ENCODE results near the gene THADA.
"Not testable (repeated sequence)": the region's sequence is repeated elsewhere in the genome, so short reads cannot be mapped to it uniquely, and the experiment has no call there.

Gene THADA

GRCh38 chr2:43541165-43541564 lies 54.7 kb downstream of the THADA start:
- DNase-seq (ENCODE audit: low read depth in 2 of 2) = no peak

- DNase-seq (ENCODE audit: low read depth in 2 of 2) = no peak
These were observed 55.6 kb downstream of the THADA start for GRCh38 chr2:43540021-43540779.

- DNase-seq (ENCODE audit: low read depth in 2 of 2) = no peak
These were observed 56.4 kb downstream of the THADA start for GRCh38 chr2:43539436-43539835.

- DNase-seq (ENCODE audit: low read depth in 2 of 2) = no peak
These were observed 57.7 kb downstream of the THADA start for GRCh38 chr2:43538034-43538670.

GRCh38 chr2:43537137-43537536 lies 58.7 kb downstream of the THADA start:
- no peak for DNase-seq (ENCODE audit: low read depth in 2 of 2)

- DNase-seq (ENCODE audit: low read depth in 2 of 2) = no peak
These were observed 61.3 kb downstream of the THADA start for GRCh38 chr2:43534569-43534968.

GRCh38 chr2:43532572-43532971 lies 63.3 kb downstream of the THADA start:
- DNase-seq (ENCODE audit: low read depth in 2 of 2) = not testable (repeated sequence)

- no peak for DNase-seq (ENCODE audit: low read depth in 2 of 2)
These were observed 64.6 kb downstream of the THADA start for GRCh38 chr2:43531251-43531650.

- DNase-seq (ENCODE audit: low read depth in 2 of 2) = no peak
These were observed 68.8 kb downstream of the THADA start for GRCh38 chr2:43526994-43527393.

- DNase-seq (ENCODE audit: low read depth in 2 of 2) = no peak
These were observed 70.3 kb downstream of the THADA start for GRCh38 chr2:43525506-43525905.

- DNase-seq (ENCODE audit: low read depth in 2 of 2) = no peak
These were observed 71.5 kb downstream of the THADA start for GRCh38 chr2:43524177-43524965.

- DNase-seq (ENCODE audit: low read depth in 2 of 2) = no peak
These were observed 73.7 kb downstream of the THADA start for GRCh38 chr2:43522177-43522576.

- no peak for DNase-seq (ENCODE audit: low read depth in 2 of 2)
These were observed 74.3 kb downstream of the THADA start for GRCh38 chr2:43521568-43521967.

- DNase-seq (ENCODE audit: low read depth in 2 of 2) = no peak
These were observed 74.9 kb downstream of the THADA start for GRCh38 chr2:43520919-43521318.

- no peak for DNase-seq (ENCODE audit: low read depth in 2 of 2)
These were observed 76.1 kb downstream of the THADA start for GRCh38 chr2:43519643-43520221.

GRCh38 chr2:43518718-43519117 lies 77.1 kb downstream of the THADA start:
- DNase-seq (ENCODE audit: low read depth in 2 of 2) = no peak

- DNase-seq (ENCODE audit: low read depth in 2 of 2) = no peak
These were observed 77.7 kb downstream of the THADA start for GRCh38 chr2:43518181-43518580.

GRCh38 chr2:43515807-43516497 lies 79.9 kb downstream of the THADA start:
- DNase-seq (ENCODE audit: low read depth in 2 of 2) = no peak

GRCh38 chr2:43515248-43515647 lies 80.6 kb downstream of the THADA start:
- no peak for DNase-seq (ENCODE audit: low read depth in 2 of 2)

GRCh38 chr2:43513796-43514195 lies 82.0 kb downstream of the THADA start:
- no peak for DNase-seq (ENCODE audit: low read depth in 2 of 2)

- DNase-seq (ENCODE audit: low read depth in 2 of 2) = no peak
These were observed 82.6 kb downstream of the THADA start for GRCh38 chr2:43513216-43513615.

GRCh38 chr2:43511199-43511598 lies 84.6 kb downstream of the THADA start:
- no peak for DNase-seq (ENCODE audit: low read depth in 2 of 2)

Measured in stimulated activated CD8-positive, alpha-beta memory T cell treated with anti-CD3 and anti-CD28 coated beads, Interleukin-7, amount 100 ng/mL, for 4 hours (primary cell).